Esophagus squamous epithelium (tissue), 4 donors: ENCODE results near the gene SLC35F3.

Source experiments
- POLR2A ChIP-seq, 4 donors: fragments of 450-650 bp; IDR thresholded peaks; one replicate each; pipeline ENCODE4 v1.6.1; 2017; ENCODE audit warnings: antibody characterized with exemption in 4 of 4, mild to moderate bottlenecking in 4 of 4, moderate library complexity in 3 of 4
- TF ChIP-seq, protein P1 (sequence below), 6 experiments: fragments of 450-650 bp in 4 of 6; fragments of 200-600 bp in 2 of 6; sonication (generic) in 2 of 6; IDR thresholded peaks; one replicate each; pipeline ENCODE4 v1.5.1; 2016 to 2019; ENCODE audit warnings: antibody characterized with exemption in 6 of 6, mild to moderate bottlenecking in 4 of 6, moderate library complexity in 4 of 6

- TF ChIP-seq, protein P1, sequence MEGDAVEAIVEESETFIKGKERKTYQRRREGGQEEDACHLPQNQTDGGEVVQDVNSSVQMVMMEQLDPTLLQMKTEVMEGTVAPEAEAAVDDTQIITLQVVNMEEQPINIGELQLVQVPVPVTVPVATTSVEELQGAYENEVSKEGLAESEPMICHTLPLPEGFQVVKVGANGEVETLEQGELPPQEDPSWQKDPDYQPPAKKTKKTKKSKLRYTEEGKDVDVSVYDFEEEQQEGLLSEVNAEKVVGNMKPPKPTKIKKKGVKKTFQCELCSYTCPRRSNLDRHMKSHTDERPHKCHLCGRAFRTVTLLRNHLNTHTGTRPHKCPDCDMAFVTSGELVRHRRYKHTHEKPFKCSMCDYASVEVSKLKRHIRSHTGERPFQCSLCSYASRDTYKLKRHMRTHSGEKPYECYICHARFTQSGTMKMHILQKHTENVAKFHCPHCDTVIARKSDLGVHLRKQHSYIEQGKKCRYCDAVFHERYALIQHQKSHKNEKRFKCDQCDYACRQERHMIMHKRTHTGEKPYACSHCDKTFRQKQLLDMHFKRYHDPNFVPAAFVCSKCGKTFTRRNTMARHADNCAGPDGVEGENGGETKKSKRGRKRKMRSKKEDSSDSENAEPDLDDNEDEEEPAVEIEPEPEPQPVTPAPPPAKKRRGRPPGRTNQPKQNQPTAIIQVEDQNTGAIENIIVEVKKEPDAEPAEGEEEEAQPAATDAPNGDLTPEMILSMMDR (IDR thresholded peaks at IDR 0.05), result no peak
- no peak for TF ChIP-seq POLR2A (IDR thresholded peaks at IDR 0.05)
Observed at GRCh38 chr1:234280500-234280899, 376.0 kb downstream of the SLC35F3 start.
